Fibroblast of lung (primary cell): ENCODE results near the gene CORO2B. TPM values are rescaled to one million over a fixed set of nuclear protein-coding genes. Genes with fewer than 3 reads are reported as not detected.

Experiments
- DNase-seq, 2 donors: peaks; one replicate each; pipeline versions ENCODE4 v3.0.0 to v3.0.0-alpha.2; 2010; ENCODE audit warnings: low read depth in 2 of 2
- H2AFZ ChIP-seq: 2 replicates; pipeline ENCODE4 v1.5.1; 2012; ENCODE audit warnings: low read length, control low read depth, inconsistent platforms
- H3K27ac ChIP-seq: 2 replicates; pipeline ENCODE4 v1.5.1; 2011; ENCODE audit warnings: low read length, control low read depth; ENCODE audit not compliant: insufficient read depth
- H3K27me3 ChIP-seq: 2 replicates; pipeline ENCODE4 v1.5.1; 2011; ENCODE audit warnings: mild to moderate bottlenecking, low read length; ENCODE audit not compliant: control insufficient read depth, insufficient read depth
- H3K36me3 ChIP-seq: 2 replicates; pipeline ENCODE4 v1.5.1; 2011; ENCODE audit warnings: low read length; ENCODE audit not compliant: control insufficient read depth, insufficient read depth
- H3K4me1 ChIP-seq: 2 replicates; pipeline ENCODE4 v1.5.1; 2011; ENCODE audit warnings: low read length; ENCODE audit not compliant: control insufficient read depth, insufficient read depth; ENCODE audit errors: extremely low read depth
- H3K4me2 ChIP-seq: 2 replicates; pipeline ENCODE4 v1.5.1; 2011; ENCODE audit warnings: low read length, control low read depth; ENCODE audit not compliant: insufficient read depth; ENCODE audit errors: extremely low read depth
- H3K4me3 ChIP-seq, 4 experiments: fragments of 200-600 bp in 1 of 4; sonication (generic) in 1 of 4; replicated peaks in 1 of 4; 2 replicates each; pipeline ENCODE4 v1.5.1; 2011 to 2016; ENCODE audit warnings: low read length in 4 of 4, low read depth in 3 of 4, mild to moderate bottlenecking in 3 of 4, control low read depth in 2 of 4, inconsistent platforms in 1 of 4, mixed read lengths in 1 of 4; ENCODE audit not compliant: insufficient read depth in 1 of 4; ENCODE audit errors: control extremely low read depth in 1 of 4
- H3K79me2 ChIP-seq: 2 replicates; pipeline ENCODE4 v1.5.1; 2012; ENCODE audit warnings: mild to moderate bottlenecking, low read length, inconsistent platforms; ENCODE audit not compliant: control insufficient read depth, insufficient read depth
- H3K9ac ChIP-seq: 2 replicates; pipeline ENCODE4 v1.5.1; 2011; ENCODE audit warnings: mild to moderate bottlenecking, low read length, control low read depth; ENCODE audit not compliant: insufficient read depth
- H3K9me3 ChIP-seq: 2 replicates; pipeline ENCODE4 v1.5.1; 2012; ENCODE audit warnings: low read depth, low read length; ENCODE audit not compliant: control insufficient read depth, insufficient read depth
- H4K20me1 ChIP-seq: 2 replicates; pipeline ENCODE4 v1.5.1; 2011; ENCODE audit warnings: low read length; ENCODE audit not compliant: control insufficient read depth, insufficient read depth; ENCODE audit errors: extremely low read depth
- EZH2 ChIP-seq: IDR thresholded peaks from 2 replicates; pipeline ENCODE4 v1.5.1; 2012; ENCODE audit warnings: low read length, control low read depth, mild to moderate bottlenecking; ENCODE audit errors: missing control alignments
- polyA plus RNA-seq, 2 donors: library from polyadenylated mRNA; depleted of rRNA in 1 of 2; stranded (reverse) in 1 of 2; unstranded in 1 of 2; fragments of >200 nt; gene quantifications; 2 replicates each; pipeline ENCODE4 v1.2.1, GENCODE V29; 2011 to 2012; ENCODE audit warnings: missing spikeins in 1 of 2
- total RNA-seq: library from RNA; depleted of rRNA; stranded (reverse); fragments of >200 nt; gene quantifications from 2 replicates; pipeline ENCODE4 v1.2.1, GENCODE V29; 2014
- TF ChIP-seq, protein P1 (sequence below), 2 donors: IDR thresholded peaks in 1 of 2; conservative IDR thresholded peaks in 1 of 2; 1 replicate in 1 of 2; 2 replicates in 1 of 2; pipeline ENCODE4 v1.5.1; 2011 to 2012; ENCODE audit warnings: low read length in 2 of 2, control low read depth in 1 of 2, inconsistent platforms in 1 of 2, low read depth in 1 of 2, mild to moderate bottlenecking in 1 of 2

CORO2B gene
- total and polyA plus RNA-seq, 2 donors (not counting 1 experiment from before 2014, with no cell fraction given) = 17.5 to 25.3 TPM

GRCh38 chr15:68599560-68600071 is 20.8 kb downstream of the CORO2B start:
- Histone ChIP-seq H3K4me1 (peaks cover 30% of the 10 kb centered on the region), H3K4me3 (no peak overlapping the region), H3K27me3 (no peaks in the 10 kb centered on the region), H3K36me3 (no peaks in the 10 kb centered on the region), H4K20me1 (no peaks in the 10 kb centered on the region), H3K79me2 (peaks cover 80% of the 10 kb centered on the region), H3K27ac (peak overlapping the region; percentile 48), H3K9ac (no peak overlapping the region), H2AFZ (no peak overlapping the region), H3K4me2 (no peak overlapping the region), H3K9me3 (no peaks in the 10 kb centered on the region)
- peak; percentile 72 to 82 for DNase-seq
- no peak for TF ChIP-seq EZH2
- TF ChIP-seq, protein P1, sequence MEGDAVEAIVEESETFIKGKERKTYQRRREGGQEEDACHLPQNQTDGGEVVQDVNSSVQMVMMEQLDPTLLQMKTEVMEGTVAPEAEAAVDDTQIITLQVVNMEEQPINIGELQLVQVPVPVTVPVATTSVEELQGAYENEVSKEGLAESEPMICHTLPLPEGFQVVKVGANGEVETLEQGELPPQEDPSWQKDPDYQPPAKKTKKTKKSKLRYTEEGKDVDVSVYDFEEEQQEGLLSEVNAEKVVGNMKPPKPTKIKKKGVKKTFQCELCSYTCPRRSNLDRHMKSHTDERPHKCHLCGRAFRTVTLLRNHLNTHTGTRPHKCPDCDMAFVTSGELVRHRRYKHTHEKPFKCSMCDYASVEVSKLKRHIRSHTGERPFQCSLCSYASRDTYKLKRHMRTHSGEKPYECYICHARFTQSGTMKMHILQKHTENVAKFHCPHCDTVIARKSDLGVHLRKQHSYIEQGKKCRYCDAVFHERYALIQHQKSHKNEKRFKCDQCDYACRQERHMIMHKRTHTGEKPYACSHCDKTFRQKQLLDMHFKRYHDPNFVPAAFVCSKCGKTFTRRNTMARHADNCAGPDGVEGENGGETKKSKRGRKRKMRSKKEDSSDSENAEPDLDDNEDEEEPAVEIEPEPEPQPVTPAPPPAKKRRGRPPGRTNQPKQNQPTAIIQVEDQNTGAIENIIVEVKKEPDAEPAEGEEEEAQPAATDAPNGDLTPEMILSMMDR (conservative IDR thresholded peaks at IDR 0.05 in 1 of 2, IDR thresholded peaks at IDR 0.05 in 1 of 2; ENCODE audit: low read depth in 1 of 2, low read length in 2 of 2) = no peak

DNA sequence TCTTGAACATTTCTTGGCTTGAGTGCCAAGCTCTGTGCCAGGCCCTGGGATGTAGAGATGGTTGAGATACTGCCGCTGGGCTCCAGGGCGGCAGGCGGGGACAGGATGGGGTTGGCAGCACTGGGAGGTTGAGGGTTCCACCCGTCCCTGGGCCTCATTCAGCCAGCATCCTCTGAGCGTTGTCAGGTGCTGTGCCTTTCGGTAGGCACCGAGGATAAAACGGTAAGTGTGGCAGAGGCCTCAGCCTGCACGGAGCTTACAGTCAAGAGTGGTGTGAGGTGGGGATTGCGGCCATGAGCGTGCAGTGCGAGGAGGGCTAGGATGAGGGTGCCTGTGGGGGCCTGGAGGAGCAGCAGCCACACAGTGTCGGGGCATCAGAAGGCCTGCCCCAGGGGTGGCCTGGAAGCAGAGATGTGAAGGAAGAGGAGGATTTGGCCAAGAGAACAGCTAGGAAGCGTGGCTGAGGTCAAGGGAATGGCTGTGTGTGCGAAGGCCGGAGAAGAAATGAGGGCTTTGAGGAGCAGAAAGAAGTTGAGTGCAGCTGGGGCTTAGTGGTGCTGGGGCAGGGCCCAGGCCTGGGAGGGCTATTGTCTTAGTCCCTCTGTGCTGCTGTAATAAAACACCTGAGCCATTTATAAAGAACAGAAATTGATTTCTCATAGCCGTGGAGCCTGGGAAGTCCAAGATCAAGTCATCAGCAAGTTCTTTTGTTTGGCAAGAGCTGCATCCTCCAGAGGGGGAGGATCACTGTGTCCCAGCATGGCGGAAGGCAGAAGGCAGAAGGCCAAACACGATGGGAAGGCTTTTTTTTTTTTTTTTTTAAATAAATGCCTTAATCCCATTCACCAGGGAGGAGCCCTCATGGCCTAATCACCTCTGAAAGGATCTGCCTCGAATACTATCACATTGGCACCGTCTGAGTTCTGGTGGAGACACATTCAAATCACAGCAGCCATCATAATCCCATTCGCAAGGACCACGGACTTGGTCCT is 22.7 kb downstream of the CORO2B start:
- no peak overlapping the region for H3K4me3 ChIP-seq
- no peaks in the 10 kb centered on the region for H3K27me3 ChIP-seq
- no peak for DNase-seq
- no peaks in the 10 kb centered on the region for H3K9me3 ChIP-seq
- no peaks in the 10 kb centered on the region for H4K20me1 ChIP-seq
- H3K27ac ChIP-seq = no peak overlapping the region
- peaks cover 34% of the 10 kb centered on the region for H3K4me1 ChIP-seq
- H2AFZ ChIP-seq = no peak overlapping the region
- no peak overlapping the region for H3K4me2 ChIP-seq
- TF ChIP-seq, protein P1 (conservative IDR thresholded peaks at IDR 0.05 in 1 of 2, IDR thresholded peaks at IDR 0.05 in 1 of 2; ENCODE audit: low read depth in 1 of 2, low read length in 2 of 2) = no peak
- no peak for TF ChIP-seq EZH2
- H3K79me2 ChIP-seq = peaks cover 68% of the 10 kb centered on the region
- no peaks in the 10 kb centered on the region for H3K36me3 ChIP-seq
- no peak overlapping the region for H3K9ac ChIP-seq

- no peak for DNase-seq
- H3K4me3 ChIP-seq = no peak overlapping the region
- no peaks in the 10 kb centered on the region for H3K36me3 ChIP-seq
- H4K20me1 ChIP-seq = no peaks in the 10 kb centered on the region
- peaks cover 39% of the 10 kb centered on the region for H3K4me1 ChIP-seq
- no peak overlapping the region for H3K4me2 ChIP-seq
- no peaks in the 10 kb centered on the region for H3K9me3 ChIP-seq
- H3K27ac ChIP-seq = no peak overlapping the region
- no peak overlapping the region for H2AFZ ChIP-seq
- TF ChIP-seq EZH2 = no peak
- TF ChIP-seq, protein P1 (conservative IDR thresholded peaks at IDR 0.05 in 1 of 2, IDR thresholded peaks at IDR 0.05 in 1 of 2; ENCODE audit: low read depth in 1 of 2, low read length in 2 of 2) = no peak
- no peak overlapping the region for H3K9ac ChIP-seq
- H3K27me3 ChIP-seq = no peaks in the 10 kb centered on the region
- peaks cover 69% of the 10 kb centered on the region for H3K79me2 ChIP-seq
Observed at GRCh38 chr15:68602459-68603215, 23.8 kb downstream of the CORO2B start.
